Smooth muscle cell (in vitro differentiated cells): ENCODE measurements around the gene PPP2R5E. TPM values are rescaled to one million over a fixed set of nuclear protein-coding genes. Genes with fewer than 3 reads are reported as not detected.
"Not testable (repeated sequence)": the region's sequence is repeated elsewhere in the genome, so short reads cannot be mapped to it uniquely, and the experiment has no call there.

Experiments used
- DNase-seq: peaks from one replicate; lab custom pipeline; 2025; ENCODE audit not compliant: unreplicated experiment; lab: John Stamatoyannopoulos, UW
- H2AFZ ChIP-seq: fragments of 200-600 bp; sonication (generic); 2 replicates; pipeline ENCODE4 v1.6.0; 2016; ENCODE audit warnings: antibody characterized with exemption, low read depth, mild to moderate bottlenecking
- H3F3A ChIP-seq: fragments of 200-600 bp; sonication (generic); 2 replicates; pipeline ENCODE4 v1.6.0; 2017; ENCODE audit warnings: antibody characterized with exemption, low read depth
- H3K27ac ChIP-seq: fragments of 200-600 bp; sonication (generic); 2 replicates; pipeline ENCODE4 v1.5.1; 2016; ENCODE audit warnings: low read depth, mild to moderate bottlenecking
- H3K27me3 ChIP-seq: fragments of 200-600 bp; sonication (generic); 2 replicates; pipeline ENCODE4 v1.6.1; 2016; ENCODE audit warnings: low read depth, mild to moderate bottlenecking
- H3K36me3 ChIP-seq: fragments of 200-600 bp; sonication (generic); 2 replicates; pipeline ENCODE4 v1.5.1; 2016; ENCODE audit warnings: low read depth
- H3K4me1 ChIP-seq: fragments of 200-600 bp; sonication (generic); 2 replicates; pipeline ENCODE4 v1.5.1; 2016; ENCODE audit warnings: low read depth
- H3K4me2 ChIP-seq: fragments of 200-600 bp; sonication (generic); 2 replicates; pipeline ENCODE4 v1.6.0; 2016; ENCODE audit warnings: mild to moderate bottlenecking
- H3K4me3 ChIP-seq: fragments of 200-600 bp; sonication (generic); 2 replicates; pipeline ENCODE4 v1.5.1; 2016; ENCODE audit warnings: mild to moderate bottlenecking
- H3K79me2 ChIP-seq: fragments of 200-600 bp; sonication (generic); 2 replicates; pipeline ENCODE4 v1.6.0; 2016; ENCODE audit warnings: low read depth, mild to moderate bottlenecking
- H3K9ac ChIP-seq: fragments of 200-600 bp; sonication (generic); 2 replicates; pipeline ENCODE4 v1.6.0; 2016; ENCODE audit warnings: low read depth
- H3K9me3 ChIP-seq: fragments of 200-600 bp; sonication (generic); replicated peaks from 2 replicates; pipeline ENCODE4 v1.5.1; 2016; ENCODE audit warnings: low read depth
- H4K20me1 ChIP-seq: fragments of 200-600 bp; sonication (generic); 2 replicates; pipeline ENCODE4 v1.6.0; 2016; ENCODE audit warnings: low read depth
- CTCF ChIP-seq: fragments of 200-600 bp; sonication (generic); IDR thresholded peaks from 2 replicates; pipeline ENCODE4 v1.5.1; 2017; ENCODE audit warnings: borderline replicate concordance, mild to moderate bottlenecking, antibody characterized with exemption; ENCODE audit not compliant: insufficient read depth, poor library complexity, severe bottlenecking
- WGBS: methylation state at CpG from one replicate; pipeline ENCODE4 v1.1.7; 2016; ENCODE audit warnings: low lambda C conversion rate; 5-methylcytosine and 5-hydroxymethylcytosine counted together
- polyA plus RNA-seq: library from polyadenylated mRNA; unstranded; fragments of >200 nt; fragmentation: Nextera tagmentation; extraction: Ambion mirVana; gene quantifications from 2 replicates; pipeline ENCODE4 v1.2.1, GENCODE V29; 2016
- total RNA-seq: library from RNA; depleted of rRNA; stranded (reverse); fragments of >200 nt; gene quantifications from 2 replicates; pipeline ENCODE4 v1.2.3, GENCODE V29; 2014

PPP2R5E gene
- total RNA-seq: 25.7 and 47.7 TPM in 2 replicates
- polyA plus RNA-seq: 30.4 and 31.7 TPM in 2 replicates

- H3K79me2 ChIP-seq: peaks cover 46% of the 10 kb centered on the region
Observed at GRCh38 chr14:63543000-63543825, at the start of gene PPP2R5E. Gene PPP2R5E (minus strand): TSS chr14:63543377. CDS start chr14:63539685, 3,692 bp downstream.

GRCh38 chr14:63583046-63583445 lies 39.9 kb upstream of the PPP2R5E start:
- not testable (repeated sequence) for H3K4me1 ChIP-seq, H3K4me3 ChIP-seq, H2AFZ ChIP-seq, H3K27me3 ChIP-seq, H3K36me3 ChIP-seq, H3K9ac ChIP-seq, DNase-seq, H3K9me3 ChIP-seq, H3K79me2 ChIP-seq, H3K4me2 ChIP-seq, H3F3A ChIP-seq, H3K27ac ChIP-seq, H4K20me1 ChIP-seq
- WGBS: 94% methylated on average over 8 of the region's 8 CpGs

More at GRCh38 chr14:63543000-63543825, at the start of gene PPP2R5E:
- Histone ChIP-seq H3K4me2 (peak within 1 kb of the TSS; percentile 97), H3K4me1 (peaks cover 16% of the 10 kb centered on the region), H3F3A (peaks cover 5% of the 10 kb centered on the region), H3K27me3 (no peaks in the 10 kb centered on the region), H3K9ac (peak within 1 kb of the TSS; percentile 90), H3K4me3 (peak within 1 kb of the TSS; percentile 94), H3K9me3 (no peaks in the 10 kb centered on the region), H3K27ac (peak within 1 kb of the TSS; percentile 84), H2AFZ (peak within 1 kb of the TSS; percentile 98), H4K20me1 (peaks cover 38% of the 10 kb centered on the region), H3K36me3 (peaks cover 3% of the 10 kb centered on the region)
- under 1% methylated on average over 54 of the region's 78 CpGs for WGBS
- TF ChIP-seq CTCF: no peak
- DNase-seq: peak; percentile 81

- H2AFZ ChIP-seq: no peak overlapping the region
- WGBS: 87% methylated on average over 4 of the region's 4 CpGs
- no peak for DNase-seq
- no peaks in the 10 kb centered on the region for H3K79me2 ChIP-seq
- no peak overlapping the region for H3K4me2 ChIP-seq
- no peaks in the 10 kb centered on the region for H3F3A ChIP-seq
- no peaks in the 10 kb centered on the region for H3K36me3 ChIP-seq
- no peak overlapping the region for H3K27ac ChIP-seq
- H3K4me1 ChIP-seq: no peaks in the 10 kb centered on the region
- no peaks in the 10 kb centered on the region for H3K9me3 ChIP-seq
- TF ChIP-seq CTCF: no peak
- no peaks in the 10 kb centered on the region for H3K27me3 ChIP-seq
- H4K20me1 ChIP-seq: no peaks in the 10 kb centered on the region
- no peak overlapping the region for H3K4me3 ChIP-seq
- H3K9ac ChIP-seq: no peak overlapping the region
Observed at GRCh38 chr14:63581491-63581890, 38.3 kb upstream of the PPP2R5E start.

- no peak overlapping the region for H3K4me2 ChIP-seq
- no peak overlapping the region for H2AFZ ChIP-seq
- no peak for TF ChIP-seq CTCF
- no peak for DNase-seq
- H3K27ac ChIP-seq: no peak overlapping the region
- H3K9me3 ChIP-seq: no peaks in the 10 kb centered on the region
- no peaks in the 10 kb centered on the region for H4K20me1 ChIP-seq
- no peak overlapping the region for H3K9ac ChIP-seq
- H3K79me2 ChIP-seq: no peaks in the 10 kb centered on the region
- H3K36me3 ChIP-seq: no peaks in the 10 kb centered on the region
- H3F3A ChIP-seq: peaks cover 2% of the 10 kb centered on the region
- H3K4me3 ChIP-seq: no peak overlapping the region
- WGBS: 96% methylated on average over 1 of the region's 1 CpG
- H3K27me3 ChIP-seq: no peaks in the 10 kb centered on the region
- no peaks in the 10 kb centered on the region for H3K4me1 ChIP-seq
Observed at GRCh38 chr14:63578300-63578699, 35.1 kb upstream of the PPP2R5E start.
